ENCODE data around the gene BSND. TPM values are rescaled to one million over a fixed set of nuclear protein-coding genes. Genes with fewer than 3 reads are reported as not detected.

Gene BSND
- not detected in 2 replicates for total RNA-seq (2014; rRNA removed; shearing (Covaris generic))
- not detected in 2 replicates for polyA plus RNA-seq (2016; fragmentation: Nextera tagmentation; extraction: Ambion mirVana)

- in situ Hi-C loops (cut with MboI): no loop called here
- H3F3A ChIP-seq (ENCODE audit: insufficient read depth): no peaks in the 10 kb centered on the region
- no peak within 1 kb of the TSS for H2AFZ ChIP-seq
- no peak within 1 kb of the TSS for H3K27ac ChIP-seq
- no peak for TF ChIP-seq EZH2phosphoT487 (IDR thresholded peaks at IDR 0.05; ENCODE audit: insufficient read depth, low read depth)
- H3K4me2 ChIP-seq (ENCODE audit: unreplicated experiment): no peak within 1 kb of the TSS
- 81% methylated on average over 7 of the region's 7 CpGs for WGBS, 2 experiments (ENCODE audit: low coverage in 1 of 2, low lambda C conversion rate in 2 of 2, missing lambda C conversion rate in 2 of 2)
- peaks cover 9% of the 10 kb centered on the region; the same call in 1 of the 2 replicates for H3K27me3 ChIP-seq (replicated peaks; ENCODE audit: insufficient read depth)
- H3K79me2 ChIP-seq (ENCODE audit: insufficient read depth): no peaks in the 10 kb centered on the region
- no peaks in the 10 kb centered on the region for H3K36me3 ChIP-seq (ENCODE audit: low read depth)
- H3K9me3 ChIP-seq (ENCODE audit: low read depth): no peaks in the 10 kb centered on the region
- no peaks in the 10 kb centered on the region for H3K9me2 ChIP-seq (ENCODE audit: insufficient read depth)
- no peaks in the 10 kb centered on the region for H3K4me1 ChIP-seq (ENCODE audit: insufficient read depth)
- DNase-seq: no peak
- no peaks in the 10 kb centered on the region for H4K20me1 ChIP-seq (ENCODE audit: insufficient read depth)
- no peak within 1 kb of the TSS for H3K9ac ChIP-seq
- H3K4me3 ChIP-seq: no peak within 1 kb of the TSS
These were observed at the start of gene BSND for GRCh38 chr1:54998677-54999076. Gene BSND (plus strand): TSS chr1:54998933. CDS start chr1:54999187, 254 bp downstream.

- DNase-seq: no peak
- no peak overlapping the region for H2AFZ ChIP-seq
- no peak overlapping the region for H3K4me3 ChIP-seq
- H3K36me3 ChIP-seq (ENCODE audit: low read depth): no peaks in the 10 kb centered on the region
- no peaks in the 10 kb centered on the region for H3K27me3 ChIP-seq (replicated peaks; ENCODE audit: insufficient read depth)
- H3K27ac ChIP-seq: no peak overlapping the region
- H3K4me1 ChIP-seq (ENCODE audit: insufficient read depth): peaks cover 9% of the 10 kb centered on the region; the same call in 1 of the 2 replicates
- no peaks in the 10 kb centered on the region for H3K9me3 ChIP-seq (ENCODE audit: low read depth)
- in situ Hi-C loops (cut with MboI): no loop called here
- TF ChIP-seq EZH2phosphoT487 (IDR thresholded peaks at IDR 0.05; ENCODE audit: insufficient read depth, low read depth) (no peak), EZH2 (IDR thresholded peaks at IDR 0.05; ENCODE audit: insufficient read depth, poor library complexity, severe bottlenecking) (no peak)
- WGBS, 2 experiments (ENCODE audit: low coverage in 1 of 2, low lambda C conversion rate in 2 of 2, missing lambda C conversion rate in 2 of 2): 79 to 92% methylated on average over 4 of the region's 4 CpGs
- H3K9ac ChIP-seq: no peak overlapping the region
- H3K9me2 ChIP-seq (ENCODE audit: insufficient read depth): no peaks in the 10 kb centered on the region
- H3F3A ChIP-seq (ENCODE audit: insufficient read depth): no peaks in the 10 kb centered on the region
- no peaks in the 10 kb centered on the region for H4K20me1 ChIP-seq (ENCODE audit: insufficient read depth)
- no peaks in the 10 kb centered on the region for H3K79me2 ChIP-seq (ENCODE audit: insufficient read depth)
- H3K4me2 ChIP-seq (ENCODE audit: unreplicated experiment): no peak overlapping the region
These were observed 49.7 kb upstream of the BSND start for GRCh38 chr1:54949053-54949452.

- DNase-seq: peak; percentile 76
- Histone ChIP-seq H2AFZ (peak overlapping the region; percentile 96), H3K4me2 (ENCODE audit: unreplicated experiment) (no peak overlapping the region), H3K27me3 (replicated peaks; ENCODE audit: insufficient read depth) (no peaks in the 10 kb centered on the region), H4K20me1 (ENCODE audit: insufficient read depth) (no peaks in the 10 kb centered on the region), H3K79me2 (ENCODE audit: insufficient read depth) (no peaks in the 10 kb centered on the region), H3K4me1 (ENCODE audit: insufficient read depth) (peaks cover 8% of the 10 kb centered on the region; the same call in 1 of the 2 replicates), H3K9ac (peak overlapping the region; percentile 64), H3F3A (ENCODE audit: insufficient read depth) (0 out of 2 replicates have a peak, but pooled peaks cover 2% of the 10 kb centered on the region), H3K27ac (no peak overlapping the region), H3K36me3 (ENCODE audit: low read depth) (no peaks in the 10 kb centered on the region), H3K9me3 (ENCODE audit: low read depth) (no peaks in the 10 kb centered on the region), H3K4me3 (no peak overlapping the region), H3K9me2 (ENCODE audit: insufficient read depth) (no peaks in the 10 kb centered on the region)
- no peak for TF ChIP-seq EZH2 (IDR thresholded peaks at IDR 0.05; ENCODE audit: insufficient read depth, poor library complexity, severe bottlenecking)
- no peak for TF ChIP-seq EZH2phosphoT487 (IDR thresholded peaks at IDR 0.05; ENCODE audit: insufficient read depth, low read depth)
- 51 to 54% methylated on average over 5 to 6 of the region's 6 CpGs for WGBS, 2 experiments (ENCODE audit: low coverage in 1 of 2, low lambda C conversion rate in 2 of 2, missing lambda C conversion rate in 2 of 2)
- in situ Hi-C loops (cut with MboI): no loop called here
These were observed 48.7 kb upstream of the BSND start for GRCh38 chr1:54950006-54950368.

- Histone ChIP-seq H3K27me3 (replicated peaks; ENCODE audit: insufficient read depth) (no peaks in the 10 kb centered on the region), H3K79me2 (ENCODE audit: insufficient read depth) (no peaks in the 10 kb centered on the region), H3K9ac (peak overlapping the region; percentile 64), H2AFZ (peak overlapping the region; percentile 96), H3K4me1 (ENCODE audit: insufficient read depth) (peaks cover 11% of the 10 kb centered on the region; the same call in 1 of the 2 replicates), H3K27ac (no peak overlapping the region; the same call in 1 of the 2 replicates), H3K36me3 (ENCODE audit: low read depth) (no peaks in the 10 kb centered on the region), H3K9me3 (ENCODE audit: low read depth) (no peaks in the 10 kb centered on the region), H3K9me2 (ENCODE audit: insufficient read depth) (no peaks in the 10 kb centered on the region), H3F3A (ENCODE audit: insufficient read depth) (0 out of 2 replicates have a peak, but pooled peaks cover 8% of the 10 kb centered on the region), H3K4me2 (ENCODE audit: unreplicated experiment) (peak overlapping the region; percentile 67), H3K4me3 (peak overlapping the region; percentile 37; the same call in 1 of the 2 replicates), H4K20me1 (ENCODE audit: insufficient read depth) (no peaks in the 10 kb centered on the region)
- TF ChIP-seq EZH2 (IDR thresholded peaks at IDR 0.05; ENCODE audit: insufficient read depth, poor library complexity, severe bottlenecking) (no peak), EZH2phosphoT487 (IDR thresholded peaks at IDR 0.05; ENCODE audit: insufficient read depth, low read depth) (no peak)
- in situ Hi-C loops (cut with MboI): no loop called here
- DNase-seq: peak; percentile 92
- 10 to 19% methylated on average over 25 to 27 of the region's 27 CpGs for WGBS, 2 experiments (ENCODE audit: low coverage in 1 of 2, low lambda C conversion rate in 2 of 2, missing lambda C conversion rate in 2 of 2)
These were observed 48.2 kb upstream of the BSND start for GRCh38 chr1:54950369-54951163.

Measured in GM23248 (cell line).